CD8-positive, alpha-beta memory T cell (primary cell): ENCODE data around the gene KEAP1. TPM values are rescaled to one million over a fixed set of nuclear protein-coding genes. Genes with fewer than 3 reads are reported as not detected.
A peak's percentile ranks its signal among the peaks of the same experiment; 100 is the strongest.

Source experiments
- CTCF ChIA-PET: fragments of 350-600 bp; sonication (Branson Sonifier 250); formaldehyde crosslinking; loops from one replicate; lab custom pipeline; 2021; ENCODE audit warnings: antibody characterized with exemption; lab: Charles Lee
- POLR2A ChIA-PET: fragments of 350-600 bp; sonication (Branson Sonifier 250); formaldehyde crosslinking; loops from one replicate; lab custom pipeline; 2021; ENCODE audit warnings: antibody characterized with exemption; lab: Charles Lee
- DNase-seq, 5 donors: peaks; one replicate each; pipeline versions ENCODE4 v3.0.0 to v3.0.0-alpha.2; 2020 to 2022; ENCODE audit warnings: mixed read lengths in 1 of 5
- H3K27ac ChIP-seq: one replicate; pipeline ENCODE4 v1.7.0; 2013; ENCODE audit warnings: low read depth, mild to moderate bottlenecking, low read length, moderate library complexity
- H3K27me3 ChIP-seq: 2 replicates; pipeline ENCODE4 v1.7.0; 2013; ENCODE audit warnings: low read length, mild to moderate bottlenecking; ENCODE audit not compliant: insufficient read depth, poor library complexity, severe bottlenecking
- H3K36me3 ChIP-seq: 2 replicates; pipeline ENCODE4 v1.7.0; 2013; ENCODE audit warnings: mild to moderate bottlenecking, low read length, moderate library complexity; ENCODE audit not compliant: insufficient read depth
- H3K4me1 ChIP-seq: 2 replicates; pipeline ENCODE4 v1.7.0; 2013; ENCODE audit warnings: mild to moderate bottlenecking, low read length, moderate library complexity; ENCODE audit not compliant: insufficient read depth
- H3K4me3 ChIP-seq: 2 replicates; pipeline ENCODE4 v1.7.0; 2013; ENCODE audit warnings: mild to moderate bottlenecking, low read length
- H3K9me3 ChIP-seq: 2 replicates; pipeline ENCODE4 v1.7.0; 2013; ENCODE audit warnings: mild to moderate bottlenecking, low read length
- H3K27ac Mint-ChIP-seq, 8 donors: one replicate each; pipeline ENCODE4 v1.8.0; 2020 to 2021; ENCODE audit warnings: mixed read lengths in 8 of 8, mild to moderate bottlenecking in 6 of 8, inconsistent platforms in 3 of 8, moderate library complexity in 3 of 8
- H3K27me3 Mint-ChIP-seq, 2 donors: one replicate each; pipeline ENCODE4 v1.8.0; 2020 to 2021; ENCODE audit warnings: mixed read lengths in 2 of 2, mild to moderate bottlenecking in 1 of 2, moderate library complexity in 1 of 2
- H3K36me3 Mint-ChIP-seq, 3 donors: one replicate each; pipeline ENCODE4 v1.8.0; 2020 to 2021; ENCODE audit warnings: mixed read lengths in 3 of 3, inconsistent platforms in 1 of 3, mild to moderate bottlenecking in 1 of 3
- H3K4me1 Mint-ChIP-seq, 3 donors: one replicate each; pipeline ENCODE4 v1.8.0; 2020 to 2021; ENCODE audit warnings: mixed read lengths in 3 of 3, inconsistent platforms in 1 of 3, mild to moderate bottlenecking in 1 of 3
- H3K4me3 Mint-ChIP-seq, 7 donors: one replicate each; pipeline ENCODE4 v1.8.0; 2020 to 2021; ENCODE audit warnings: mixed read lengths in 7 of 7, mild to moderate bottlenecking in 6 of 7, moderate library complexity in 4 of 7, inconsistent platforms in 2 of 7
- H3K9me3 Mint-ChIP-seq, 5 donors: one replicate each; pipeline ENCODE4 v1.8.0; 2020 to 2022; ENCODE audit warnings: mixed read lengths in 5 of 5, mild to moderate bottlenecking in 3 of 5, moderate library complexity in 2 of 5, inconsistent platforms in 1 of 5
- polyA plus RNA-seq: library from polyadenylated mRNA; unstranded; fragments of 300-500 nt; fragmentation: Illumina TruSeq; gene quantifications from one replicate; pipeline ENCODE4 v1.2.3, GENCODE V29; 2021
- total RNA-seq, 2 experiments: library from RNA; stranded (reverse); gene quantifications; one replicate each; pipeline ENCODE4 v1.2.3, GENCODE V29; 2021

KEAP1 gene
- total and polyA plus RNA-seq, 3 experiments from 2014 or later, result 58.3 to 107 (median 101) TPM

- H3K4me3 ChIP-seq, result no peak overlapping the region
- peaks cover 29 to 45% (median 37%) of the 10 kb centered on the region in 3 donors for H3K4me1 Mint-ChIP-seq
- H3K4me1 ChIP-seq, result peaks cover 31% of the 10 kb centered on the region
- H3K9me3 ChIP-seq, result no peaks in the 10 kb centered on the region
- H3K9me3 Mint-ChIP-seq, result no peaks in the 10 kb centered on the region
- H3K27me3 ChIP-seq, result peaks cover 13% of the 10 kb centered on the region
- H3K27ac Mint-ChIP-seq, result peak overlapping the region in 6 of 8 donors; percentile 33 to 92 (median 69)
- peaks cover 0 to 3% (median 2%) of the 10 kb centered on the region in 3 donors for H3K36me3 Mint-ChIP-seq
- CTCF ChIA-PET, result interaction anchor here (1.1 to 2.3 kb wide), 2 partner anchors 9 to 59 kb away, joined by 3 to 7 read pairs; no protein-coding TSS in a partner anchor
- POLR2A ChIA-PET, result interaction anchor here (0.7 kb wide), 1 partner anchor 94 kb away, joined by 5 read pairs; no protein-coding TSS in a partner anchor
- no peak for DNase-seq
- no peaks in the 10 kb centered on the region for H3K36me3 ChIP-seq
- peak overlapping the region in 3 of 7 donors; percentile 33 to 71 (median 51) for H3K4me3 Mint-ChIP-seq
- no peak overlapping the region for H3K27ac ChIP-seq
- H3K27me3 Mint-ChIP-seq, result peaks cover 17 to 22% of the 10 kb centered on the region in 2 donors
Measured at GRCh38 chr19:10521461-10522171, 18.5 kb upstream of the KEAP1 start.

- Mint-ChIP-seq H3K36me3 (peaks cover 2 to 6% (median 3%) of the 10 kb centered on the region in 3 donors), H3K9me3 (no peaks in the 10 kb centered on the region), H3K4me1 (peaks cover 33 to 52% (median 42%) of the 10 kb centered on the region in 3 donors), H3K4me3 (peak overlapping the region in 4 of 7 donors; percentile 55 to 71 (median 64)), H3K27me3 (peaks cover 23 to 29% of the 10 kb centered on the region in 2 donors), H3K27ac (peak overlapping the region in 7 of 8 donors; percentile 33 to 72 (median 60))
- DNase-seq, result no peak
- H3K27me3 ChIP-seq, result peaks cover 15% of the 10 kb centered on the region
- no peak overlapping the region for H3K4me3 ChIP-seq
- no peaks in the 10 kb centered on the region for H3K9me3 ChIP-seq
- POLR2A ChIA-PET, result interaction anchor here (1.7 kb wide), 1 partner anchor 12 kb away, joined by 3 read pairs; no protein-coding TSS in a partner anchor
- H3K27ac ChIP-seq, result no peak overlapping the region
- CTCF ChIA-PET, result interaction anchor here (1.0 kb wide), 1 partner anchor 9 kb away, joined by 4 read pairs; no protein-coding TSS in a partner anchor
- peaks cover 31% of the 10 kb centered on the region for H3K4me1 ChIP-seq
- no peaks in the 10 kb centered on the region for H3K36me3 ChIP-seq
Measured at GRCh38 chr19:10520652-10521318, 17.6 kb upstream of the KEAP1 start.

GRCh38 chr19:10519421-10519820 is 16.3 kb upstream of the KEAP1 start:
- Mint-ChIP-seq H3K9me3 (no peaks in the 10 kb centered on the region), H3K36me3 (peaks cover 3 to 8% (median 7%) of the 10 kb centered on the region in 3 donors), H3K4me1 (peaks cover 36 to 62% (median 44%) of the 10 kb centered on the region in 3 donors), H3K4me3 (peak overlapping the region; percentile 74 to 99 (median 91)), H3K27ac (peak overlapping the region; percentile 55 to 99 (median 96)), H3K27me3 (peaks cover 31 to 32% of the 10 kb centered on the region in 2 donors)
- POLR2A ChIA-PET, result interaction anchor here (1.1 to 1.7 kb wide), 2 partner anchors 10 to 25 kb away, joined by 3 read pairs; no protein-coding TSS in a partner anchor
- peaks cover 17% of the 10 kb centered on the region for H3K27me3 ChIP-seq
- DNase-seq, result no peak
- peaks cover 31% of the 10 kb centered on the region for H3K4me1 ChIP-seq
- no peak overlapping the region for H3K4me3 ChIP-seq
- no peaks in the 10 kb centered on the region for H3K36me3 ChIP-seq
- CTCF ChIA-PET, result interaction anchor here (1.4 kb wide), 1 partner anchor 22 kb away, joined by 3 read pairs; no protein-coding TSS in a partner anchor
- H3K27ac ChIP-seq, result no peak overlapping the region
- no peaks in the 10 kb centered on the region for H3K9me3 ChIP-seq

DNA sequence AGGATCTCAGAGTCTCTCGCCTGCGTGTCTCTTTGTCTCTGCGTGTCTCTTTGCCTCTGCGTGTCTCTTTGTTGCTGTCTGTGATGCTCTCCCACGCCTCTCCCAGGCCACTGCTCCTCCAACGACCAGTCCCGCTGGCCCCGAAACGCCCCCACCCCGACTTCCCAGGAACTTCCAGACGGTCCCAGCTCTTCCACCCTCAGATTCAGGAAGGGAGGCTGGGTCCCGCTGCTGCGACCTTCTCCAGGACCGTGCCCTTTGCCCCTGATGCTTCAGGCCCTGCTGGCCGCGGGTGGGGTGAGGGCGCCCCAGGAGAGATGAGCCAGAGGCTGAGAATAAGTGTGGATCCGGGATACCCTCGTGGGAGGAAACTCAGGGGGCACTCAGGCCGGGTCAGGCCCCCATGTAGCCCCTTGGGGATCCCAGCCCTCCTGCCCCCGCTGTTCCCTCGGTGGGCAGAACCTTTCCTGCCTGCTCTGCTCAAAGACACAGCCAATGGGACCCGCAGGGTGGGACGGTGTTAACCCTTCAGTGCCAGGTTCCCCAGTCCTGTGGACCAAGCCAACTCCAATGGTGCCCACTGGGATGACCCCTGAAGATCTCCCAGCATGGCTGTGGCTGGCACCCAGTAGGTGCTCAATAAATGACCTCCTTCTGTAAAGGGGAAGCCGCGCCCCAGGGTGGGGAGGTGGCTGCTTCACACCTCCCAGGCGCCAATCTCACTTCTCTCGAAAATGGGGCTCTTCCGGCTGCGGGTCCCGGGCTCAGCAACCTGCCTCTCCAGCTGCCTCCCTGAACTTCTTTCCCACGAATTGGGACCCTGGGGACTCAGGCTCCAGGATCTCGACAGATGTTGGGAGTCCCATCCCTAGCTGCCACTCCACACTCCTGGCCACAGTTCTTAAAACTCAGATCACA is 15.5 kb upstream of the KEAP1 start:
- peak in 4 of 5 donors; percentile 53 to 56 (median 55) for DNase-seq
- peaks cover 32 to 34% of the 10 kb centered on the region in 2 donors for H3K27me3 Mint-ChIP-seq
- peaks cover 3 to 8% (median 8%) of the 10 kb centered on the region in 3 donors for H3K36me3 Mint-ChIP-seq
- H3K4me3 Mint-ChIP-seq, result peak overlapping the region; percentile 74 to 99 (median 91)
- Histone ChIP-seq H3K27me3 (peaks cover 21% of the 10 kb centered on the region), H3K4me3 (peak overlapping the region; percentile 67), H3K27ac (peak overlapping the region; percentile 66), H3K36me3 (no peaks in the 10 kb centered on the region), H3K9me3 (no peaks in the 10 kb centered on the region), H3K4me1 (peaks cover 34% of the 10 kb centered on the region)
- POLR2A ChIA-PET, result interaction anchor here (1.0 to 1.7 kb wide), 4 partner anchors 10 to 26 kb away, joined by 3 to 7 read pairs (median 3); no protein-coding TSS in a partner anchor
- CTCF ChIA-PET, result interaction anchor here (1.3 to 1.5 kb wide), 3 partner anchors 17 to 183 kb away, joined by 3 read pairs; partner anchors contain the start of gene QTRT1
- peaks cover 38 to 63% (median 49%) of the 10 kb centered on the region in 3 donors for H3K4me1 Mint-ChIP-seq
- no peaks in the 10 kb centered on the region for H3K9me3 Mint-ChIP-seq
- peak overlapping the region; percentile 55 to 99 (median 98) for H3K27ac Mint-ChIP-seq

- Mint-ChIP-seq H3K27ac (peak overlapping the region; percentile 55 to 99 (median 98)), H3K9me3 (no peaks in the 10 kb centered on the region), H3K4me3 (peak overlapping the region; percentile 74 to 99 (median 91)), H3K27me3 (peaks cover 37 to 42% of the 10 kb centered on the region in 2 donors), H3K36me3 (peaks cover 5 to 16% (median 15%) of the 10 kb centered on the region in 3 donors), H3K4me1 (peaks cover 42 to 64% (median 51%) of the 10 kb centered on the region in 3 donors)
- ChIA-PET POLR2A (interaction anchor here (1.0 to 1.6 kb wide), 5 partner anchors 14 to 49 kb away, joined by 3 to 8 read pairs (median 4); partner anchors contain the start of genes KEAP1 and KRI1), CTCF (interaction anchor here (1.3 to 1.9 kb wide), 3 partner anchors 18 to 184 kb away, joined by 3 to 4 read pairs (median 3); partner anchors contain the start of gene QTRT1)
- H3K27ac ChIP-seq, result peak overlapping the region; percentile 66
- H3K36me3 ChIP-seq, result no peaks in the 10 kb centered on the region
- peaks cover 32% of the 10 kb centered on the region for H3K4me1 ChIP-seq
- peak in 3 of 5 donors; percentile 40 to 69 (median 51) for DNase-seq
- peaks cover 29% of the 10 kb centered on the region for H3K27me3 ChIP-seq
- peak overlapping the region; percentile 67 for H3K4me3 ChIP-seq
- no peaks in the 10 kb centered on the region for H3K9me3 ChIP-seq
Measured at GRCh38 chr19:10517760-10518443, 14.7 kb upstream of the KEAP1 start.

GRCh38 chr19:10517361-10517759 is 14.2 kb upstream of the KEAP1 start, which contains the start of gene S1PR5:
Gene S1PR5, minus strand, starts transcription at chr19:10517447. Its CDS starts 2,436 bp downstream, at chr19:10515011.
- Mint-ChIP-seq H3K36me3 (peaks cover 6 to 16% (median 15%) of the 10 kb centered on the region in 3 donors), H3K4me1 (peaks cover 42 to 65% (median 54%) of the 10 kb centered on the region in 3 donors), H3K27ac (peak within 1 kb of the TSS; percentile 69 to 99 (median 98)), H3K4me3 (peak within 1 kb of the TSS; percentile 88 to 100 (median 95)), H3K9me3 (no peaks in the 10 kb centered on the region), H3K27me3 (peaks cover 38 to 43% of the 10 kb centered on the region in 2 donors)
- H3K27ac ChIP-seq, result peak within 1 kb of the TSS; percentile 66
- DNase-seq, result peak in 2 of 5 donors; percentile 39 to 53
- CTCF ChIA-PET, result interaction anchor here (0.8 to 2.4 kb wide), 6 partner anchors 9 to 184 kb away, joined by 3 to 5 read pairs (median 3); partner anchors contain the start of gene QTRT1
- H3K4me3 ChIP-seq, result peak within 1 kb of the TSS; percentile 67
- H3K27me3 ChIP-seq, result peaks cover 29% of the 10 kb centered on the region
- H3K36me3 ChIP-seq, result no peaks in the 10 kb centered on the region
- no peaks in the 10 kb centered on the region for H3K9me3 ChIP-seq
- POLR2A ChIA-PET, result interaction anchor here (1.2 to 1.6 kb wide), 4 partner anchors 14 to 49 kb away, joined by 3 to 8 read pairs (median 4); partner anchors contain the start of genes KEAP1 and KRI1
- peaks cover 32% of the 10 kb centered on the region for H3K4me1 ChIP-seq
